MCF 10A (cell line): ENCODE results near the gene PPP1R14C. TPM values are rescaled to one million over a fixed set of nuclear protein-coding genes. Genes with fewer than 3 reads are reported as not detected.

Source experiments
- BruUV-seq: library from RNA; stranded (reverse); fragments of 400-500 nt; replicated peaks from 2 replicates; lab custom pipeline; 2021; lab: Mats Ljungman, UMichigan
- CTCF ChIA-PET: fragments of 300-600 bp; sonication (Branson Sonifier 250); formaldehyde crosslinking; extraction: SDS; loops from one replicate; lab custom pipeline; 2021; ENCODE audit warnings: antibody characterized with exemption, inconsistent platforms; lab: Yijun Ruan, JAX
- POLR2A ChIA-PET: fragments of 300-600, 350-650 bp; sonication (Branson Sonifier 250); formaldehyde crosslinking; extraction: SDS; loops from one replicate; lab custom pipeline; 2020; ENCODE audit warnings: antibody characterized with exemption, inconsistent platforms; lab: Yijun Ruan, JAX
- DNase-seq: peaks from one replicate; pipeline ENCODE4 v3.0.0-alpha.2; 2018; ENCODE audit not compliant: unreplicated experiment
- H3K27ac Mint-ChIP-seq: one replicate; pipeline ENCODE4 v1.8.0; 2022; ENCODE audit warnings: mild to moderate bottlenecking, low read depth, mixed read lengths; ENCODE audit not compliant: unreplicated experiment
- H3K27me3 Mint-ChIP-seq: one replicate; pipeline ENCODE4 v1.8.0; 2022; ENCODE audit warnings: mixed read lengths; ENCODE audit not compliant: insufficient read depth, unreplicated experiment
- H3K36me3 Mint-ChIP-seq: one replicate; pipeline ENCODE4 v1.8.0; 2022; ENCODE audit warnings: mild to moderate bottlenecking, moderate library complexity, mixed read lengths; ENCODE audit not compliant: insufficient read depth, unreplicated experiment
- H3K4me1 Mint-ChIP-seq: one replicate; pipeline ENCODE4 v1.8.0; 2022; ENCODE audit warnings: mixed read lengths; ENCODE audit not compliant: insufficient read depth, unreplicated experiment
- H3K4me3 Mint-ChIP-seq: one replicate; pipeline ENCODE4 v1.8.0; 2022; ENCODE audit warnings: mild to moderate bottlenecking, moderate library complexity, mixed read lengths; ENCODE audit not compliant: unreplicated experiment
- H3K9me3 Mint-ChIP-seq: one replicate; pipeline ENCODE4 v1.8.0; 2022; ENCODE audit warnings: mixed read lengths; ENCODE audit not compliant: unreplicated experiment
- CTCF ChIP-seq: fragments of 200-600 bp; IDR thresholded peaks from one replicate; pipeline ENCODE4 v1.8.0; 2022; ENCODE audit warnings: antibody characterized with exemption, mild to moderate bottlenecking; ENCODE audit not compliant: unreplicated experiment
- intact Hi-C: fragments of 100-400 bp; cut with micrococcal nuclease; formaldehyde crosslinking; loops from 2 replicates; pipeline ENCODE4 v1.14.1; 2022
- total RNA-seq: library from RNA; stranded (reverse); gene quantifications from 2 replicates; pipeline ENCODE4 v1.2.3, GENCODE V29; 2022

The PPP1R14C gene
- total RNA-seq, 1 experiment from 2014 or later, result 32.0 TPM

- BruUV-seq, result no TSS peak
- H3K36me3 Mint-ChIP-seq, result peaks cover 18% of the 10 kb centered on the region
- TF ChIP-seq CTCF, result no peak
- no peak overlapping the region for H3K4me3 Mint-ChIP-seq
- intact Hi-C loops, result no loop called here
- no peaks in the 10 kb centered on the region for H3K27me3 Mint-ChIP-seq
- no peak overlapping the region for H3K27ac Mint-ChIP-seq
- H3K4me1 Mint-ChIP-seq, result peaks cover 29% of the 10 kb centered on the region
- POLR2A ChIA-PET, result interaction anchor here (1.3 to 1.6 kb wide), 2 partner anchors 15 to 33 kb away, joined by 3 to 7 read pairs; no protein-coding TSS in a partner anchor
- no peak for DNase-seq
- H3K9me3 Mint-ChIP-seq, result peaks cover 8% of the 10 kb centered on the region
- CTCF ChIA-PET, result interaction anchor here (0.6 to 0.7 kb wide), 2 partner anchors 13 to 24 kb away, joined by 3 to 4 read pairs; no protein-coding TSS in a partner anchor
Observed at GRCh38 chr6:150235218-150235617, 92.4 kb downstream of the PPP1R14C start.

GRCh38 chr6:150236114-150236513 is 93.3 kb downstream of the PPP1R14C start:
- Mint-ChIP-seq H3K9me3 (peaks cover 8% of the 10 kb centered on the region), H3K27ac (no peak overlapping the region), H3K4me3 (no peak overlapping the region), H3K27me3 (no peaks in the 10 kb centered on the region), H3K36me3 (peaks cover 18% of the 10 kb centered on the region), H3K4me1 (peaks cover 22% of the 10 kb centered on the region)
- intact Hi-C loops, result no loop called here
- no peak for TF ChIP-seq CTCF
- ChIA-PET CTCF (interaction anchor here (1.6 kb wide), 1 partner anchor 16 kb away, joined by 5 read pairs; no protein-coding TSS in a partner anchor), POLR2A (interaction anchor here (0.8 to 1.6 kb wide), 4 partner anchors 14 to 84 kb away, joined by 3 to 7 read pairs (median 4); no protein-coding TSS in a partner anchor)
- DNase-seq, result no peak
- no TSS peak for BruUV-seq

- TF ChIP-seq CTCF, result no peak
- Mint-ChIP-seq H3K4me3 (no peak overlapping the region), H3K27me3 (no peaks in the 10 kb centered on the region), H3K27ac (no peak overlapping the region), H3K9me3 (peaks cover 8% of the 10 kb centered on the region), H3K36me3 (peaks cover 18% of the 10 kb centered on the region), H3K4me1 (peaks cover 18% of the 10 kb centered on the region)
- BruUV-seq, result no TSS peak
- no peak for DNase-seq
- intact Hi-C loops, result no loop called here
- POLR2A ChIA-PET, result interaction anchor here (0.8 to 1.6 kb wide), 5 partner anchors 14 to 85 kb away, joined by 3 to 7 read pairs (median 3); no protein-coding TSS in a partner anchor
- CTCF ChIA-PET, result interaction anchor here (1.1 to 1.6 kb wide), 2 partner anchors 16 to 158 kb away, joined by 3 to 5 read pairs; no protein-coding TSS in a partner anchor
Observed at GRCh38 chr6:150236544-150236943, 93.7 kb downstream of the PPP1R14C start.

- ChIA-PET POLR2A (interaction anchor here (0.8 to 0.9 kb wide), 2 partner anchors 13 to 26 kb away, joined by 3 to 5 read pairs; no protein-coding TSS in a partner anchor), CTCF (interaction anchor here (1.1 kb wide), 1 partner anchor 157 kb away, joined by 3 read pairs; no protein-coding TSS in a partner anchor)
- H3K27me3 Mint-ChIP-seq, result no peaks in the 10 kb centered on the region
- H3K4me3 Mint-ChIP-seq, result no peak overlapping the region
- peaks cover 22% of the 10 kb centered on the region for H3K4me1 Mint-ChIP-seq
- H3K27ac Mint-ChIP-seq, result peak overlapping the region; percentile 3
- no peak for DNase-seq
- no TSS peak for BruUV-seq
- peaks cover 8% of the 10 kb centered on the region for H3K9me3 Mint-ChIP-seq
- TF ChIP-seq CTCF, result no peak
- intact Hi-C loops, result no loop called here
- peaks cover 18% of the 10 kb centered on the region for H3K36me3 Mint-ChIP-seq
Observed at GRCh38 chr6:150237626-150238025, 94.8 kb downstream of the PPP1R14C start.
